Neuronal stem cell (in vitro differentiated cells): ENCODE data around the gene FAM32A.

Experiments used
- DNase-seq: peaks from one replicate; pipeline ENCODE4 v3.0.0-alpha.2; 2013; ENCODE audit warnings: low spot score
- H2AFZ ChIP-seq: one replicate; pipeline ENCODE4 v1.6.1; 2013; ENCODE audit warnings: mild to moderate bottlenecking, low read length, inconsistent platforms
- H2AK5ac ChIP-seq: 2 replicates; pipeline ENCODE4 v1.6.1; 2013; ENCODE audit warnings: low read depth, mild to moderate bottlenecking, inconsistent platforms, low read length, moderate library complexity, mixed read lengths
- H2BK120ac ChIP-seq: 2 replicates; pipeline ENCODE4 v1.6.1; 2013; ENCODE audit warnings: low read depth, mild to moderate bottlenecking, inconsistent platforms, low read length, moderate library complexity, mixed read lengths
- H2BK12ac ChIP-seq: one replicate; pipeline ENCODE4 v1.6.1; 2013; ENCODE audit warnings: low read length, inconsistent platforms
- H2BK15ac ChIP-seq: 2 replicates; pipeline ENCODE4 v1.6.1; 2013; ENCODE audit warnings: mild to moderate bottlenecking, low read length, inconsistent platforms, mixed read lengths
- H2BK5ac ChIP-seq: one replicate; pipeline ENCODE4 v1.6.1; 2013; ENCODE audit warnings: inconsistent platforms, mild to moderate bottlenecking, low read length, moderate library complexity
- H3K14ac ChIP-seq: one replicate; pipeline ENCODE4 v1.6.1; 2013; ENCODE audit warnings: low read length, inconsistent platforms
- H3K18ac ChIP-seq: 2 replicates; pipeline ENCODE4 v1.6.1; 2013; ENCODE audit warnings: low read length, inconsistent platforms
- H3K23ac ChIP-seq: 2 replicates; pipeline ENCODE4 v1.6.1; 2013; ENCODE audit warnings: low read depth, mild to moderate bottlenecking, mixed read lengths, low read length, inconsistent platforms; ENCODE audit not compliant: poor library complexity
- H3K27ac ChIP-seq: replicated peaks from 3 replicates; pipeline ENCODE4 v1.5.1; 2013; ENCODE audit warnings: low read length, inconsistent platforms
- H3K27me3 ChIP-seq, 3 experiments: 2 replicates each; pipeline ENCODE4 v1.6.1; 2013; ENCODE audit warnings: low read length in 3 of 3, mild to moderate bottlenecking in 2 of 3, inconsistent platforms in 1 of 3, low read depth in 1 of 3, mixed read lengths in 1 of 3, moderate library complexity in 1 of 3; ENCODE audit not compliant: control insufficient read depth in 3 of 3, insufficient read depth in 3 of 3
- H3K36me3 ChIP-seq, 2 donors: replicated peaks in 1 of 2; 2 replicates each; pipeline ENCODE4 v1.6.1; 2013; ENCODE audit warnings: low read length in 2 of 2; ENCODE audit not compliant: control insufficient read depth in 2 of 2, insufficient read depth in 2 of 2
- H3K4ac ChIP-seq: 2 replicates; pipeline ENCODE4 v1.6.1; 2013; ENCODE audit warnings: inconsistent platforms, mild to moderate bottlenecking, low read length, moderate library complexity
- H3K4me1 ChIP-seq, 2 donors: 1 replicate in 1 of 2; 2 replicates in 1 of 2; pipeline ENCODE4 v1.6.1; 2013; ENCODE audit warnings: low read length in 2 of 2, low read depth in 1 of 2; ENCODE audit not compliant: control insufficient read depth in 2 of 2, insufficient read depth in 1 of 2
- H3K4me2 ChIP-seq: one replicate; pipeline ENCODE4 v1.6.1; 2013; ENCODE audit warnings: mild to moderate bottlenecking, low read length, inconsistent platforms; ENCODE audit not compliant: insufficient read depth, poor library complexity, severe bottlenecking
- H3K4me3 ChIP-seq, 2 donors: 2 replicates each; pipeline ENCODE4 v1.5.1; 2013; ENCODE audit warnings: low read length in 2 of 2, mild to moderate bottlenecking in 2 of 2, inconsistent platforms in 1 of 2, moderate library complexity in 1 of 2
- H3K79me1 ChIP-seq: one replicate; pipeline ENCODE4 v1.6.1; 2013; ENCODE audit warnings: low read depth, mild to moderate bottlenecking, inconsistent platforms, low read length, moderate library complexity
- H3K9ac ChIP-seq: one replicate; pipeline ENCODE4 v1.6.1; 2013; ENCODE audit warnings: mild to moderate bottlenecking, low read depth, low read length, inconsistent platforms; ENCODE audit not compliant: poor library complexity
- H3K9me3 ChIP-seq, 2 donors: replicated peaks in 1 of 2; 2 replicates each; pipeline versions ENCODE3 to v1.6.1; 2013; ENCODE audit warnings: low read length in 2 of 2, mild to moderate bottlenecking in 2 of 2, inconsistent platforms in 1 of 2, low read depth in 1 of 2, mixed read lengths in 1 of 2, moderate library complexity in 1 of 2; ENCODE audit not compliant: control insufficient read depth in 2 of 2, insufficient read depth in 1 of 2
- H4K8ac ChIP-seq: one replicate; pipeline ENCODE4 v1.6.1; 2013; ENCODE audit warnings: low read depth, mild to moderate bottlenecking, inconsistent platforms, low read length, moderate library complexity
- H4K91ac ChIP-seq: one replicate; pipeline ENCODE4 v1.6.1; 2013; ENCODE audit warnings: low read length, low read depth, mild to moderate bottlenecking, inconsistent platforms; ENCODE audit not compliant: poor library complexity
- WGBS, 2 donors: extraction: QIAGEN DNeasy Blood & Tissue Kit; methylation state at CpG; one replicate each; pipeline ENCODE4 v1.1.7; 2013; ENCODE audit warnings: missing lambda C conversion rate in 2 of 2, mixed read lengths in 1 of 2; ENCODE audit not compliant: insufficient read length in 2 of 2, insufficient replicate concordance in 1 of 2; ENCODE audit errors: extremely low coverage in 2 of 2; 5-methylcytosine and 5-hydroxymethylcytosine counted together

FAM32A gene

GRCh38 chr19:16205205-16206045, 20.2 kb downstream of the FAM32A start:
- Histone ChIP-seq H4K8ac (no peak overlapping the region), H3K4me2 (no peak overlapping the region), H2BK5ac (no peak overlapping the region), H3K9me3 (no peaks in the 10 kb centered on the region), H2BK15ac (no peak overlapping the region), H3K14ac (no peak overlapping the region), H3K36me3 (peaks cover 47 to 93% of the 10 kb centered on the region in 2 donors), H2AK5ac (no peak overlapping the region), H3K27me3 (no peaks in the 10 kb centered on the region), H3K4me3 (no peak overlapping the region), H3K9ac (no peak overlapping the region), H2AFZ (no peak overlapping the region), H3K27ac (no peak overlapping the region), H3K18ac (no peak overlapping the region), H3K23ac (no peak overlapping the region), H4K91ac (no peak overlapping the region), H3K4ac (no peak overlapping the region), H3K4me1 (no peaks in the 10 kb centered on the region), H2BK120ac (no peak overlapping the region), H2BK12ac (no peak overlapping the region), H3K79me1 (peaks cover 3% of the 10 kb centered on the region)
- DNase-seq = no peak
- no CpG with 5 or more reads among the region's 11 CpGs for WGBS, 2 donors

GRCh38 chr19:16206046-16206605, 20.9 kb downstream of the FAM32A start:
- no peak overlapping the region for H3K9ac ChIP-seq
- no peak for DNase-seq
- H2AFZ ChIP-seq = no peak overlapping the region
- H2BK15ac ChIP-seq = no peak overlapping the region
- no peak overlapping the region for H3K27ac ChIP-seq
- H3K9me3 ChIP-seq = peaks cover 0 to under 1% of the 10 kb centered on the region in 2 donors
- no peaks in the 10 kb centered on the region for H3K4me1 ChIP-seq
- H3K4me2 ChIP-seq = no peak overlapping the region
- peaks cover 47 to 93% of the 10 kb centered on the region in 2 donors for H3K36me3 ChIP-seq
- H4K8ac ChIP-seq = no peak overlapping the region
- peaks cover 3% of the 10 kb centered on the region for H3K79me1 ChIP-seq
- H3K18ac ChIP-seq = no peak overlapping the region
- no peak overlapping the region for H3K23ac ChIP-seq
- no peak overlapping the region for H3K14ac ChIP-seq
- H3K4me3 ChIP-seq = no peak overlapping the region
- H2BK12ac ChIP-seq = no peak overlapping the region
- WGBS, 2 donors = no CpG with 5 or more reads among the region's 14 CpGs
- no peaks in the 10 kb centered on the region for H3K27me3 ChIP-seq
- H2BK5ac ChIP-seq = no peak overlapping the region
- H4K91ac ChIP-seq = no peak overlapping the region
- no peak overlapping the region for H2BK120ac ChIP-seq
- H3K4ac ChIP-seq = no peak overlapping the region
- H2AK5ac ChIP-seq = no peak overlapping the region

GRCh38 chr19:16206637-16207036, 21.4 kb downstream of the FAM32A start:
- Histone ChIP-seq H3K4ac (no peak overlapping the region), H3K27ac (no peak overlapping the region), H3K4me3 (no peak overlapping the region), H3K18ac (no peak overlapping the region), H2BK12ac (no peak overlapping the region), H3K79me1 (peaks cover 3% of the 10 kb centered on the region), H3K23ac (no peak overlapping the region), H3K4me1 (no peaks in the 10 kb centered on the region), H2AFZ (no peak overlapping the region), H3K14ac (no peak overlapping the region), H3K9me3 (peaks cover 0 to 3% of the 10 kb centered on the region in 2 donors), H2BK15ac (no peak overlapping the region), H2BK5ac (no peak overlapping the region), H4K91ac (no peak overlapping the region), H3K36me3 (peaks cover 47 to 97% of the 10 kb centered on the region in 2 donors), H3K27me3 (no peaks in the 10 kb centered on the region), H2AK5ac (no peak overlapping the region), H4K8ac (no peak overlapping the region), H3K4me2 (no peak overlapping the region), H2BK120ac (no peak overlapping the region), H3K9ac (no peak overlapping the region)
- WGBS, 2 donors = no CpG with 5 or more reads among the region's 7 CpGs
- DNase-seq = no peak

- Histone ChIP-seq H3K79me1 (peaks cover 3% of the 10 kb centered on the region), H3K18ac (no peak overlapping the region), H3K4me3 (no peak overlapping the region), H2BK12ac (no peak overlapping the region), H3K23ac (no peak overlapping the region), H4K8ac (no peak overlapping the region), H3K4me2 (no peak overlapping the region), H3K27me3 (no peaks in the 10 kb centered on the region), H2AK5ac (no peak overlapping the region), H3K36me3 (peaks cover 45 to 97% of the 10 kb centered on the region in 2 donors), H4K91ac (no peak overlapping the region), H2BK15ac (no peak overlapping the region), H3K14ac (no peak overlapping the region), H2BK5ac (no peak overlapping the region), H3K9ac (no peak overlapping the region), H3K4ac (no peak overlapping the region), H2BK120ac (no peak overlapping the region), H3K27ac (no peak overlapping the region), H3K4me1 (no peaks in the 10 kb centered on the region), H2AFZ (no peak overlapping the region), H3K9me3 (peaks cover 0 to 3% of the 10 kb centered on the region in 2 donors)
- no peak for DNase-seq
- WGBS, 2 donors = no CpG with 5 or more reads among the region's 10 CpGs
Observed at GRCh38 chr19:16207063-16207462, 21.9 kb downstream of the FAM32A start.
